Upper lobe of left lung (tissue), 4 donors: ENCODE measurements around the gene ANKRD10.
"Not testable (repeated sequence)": the region's sequence is repeated elsewhere in the genome, so short reads cannot be mapped to it uniquely, and the experiment has no call there.

ENCODE experiments used
- EP300 ChIP-seq, 4 donors: sonication (generic); formaldehyde crosslinking; IDR thresholded peaks; one replicate each; pipeline ENCODE4 v1.5.1; 2017; ENCODE audit warnings: antibody characterized with exemption in 4 of 4, control low read depth in 2 of 4
- POLR2AphosphoS5 ChIP-seq, 2 donors: sonication (generic); formaldehyde crosslinking; IDR thresholded peaks; one replicate each; pipeline ENCODE4 v1.5.1; 2017; ENCODE audit warnings: antibody characterized with exemption in 2 of 2
- TF ChIP-seq, protein P1 (sequence below), 6 experiments: fragments of 450-650 bp in 4 of 6; fragments of 200-600 bp in 2 of 6; sonication (generic) in 2 of 6; IDR thresholded peaks; one replicate each; pipeline ENCODE4 v1.5.1; 2016 to 2019; ENCODE audit warnings: antibody characterized with exemption in 6 of 6

DNA sequence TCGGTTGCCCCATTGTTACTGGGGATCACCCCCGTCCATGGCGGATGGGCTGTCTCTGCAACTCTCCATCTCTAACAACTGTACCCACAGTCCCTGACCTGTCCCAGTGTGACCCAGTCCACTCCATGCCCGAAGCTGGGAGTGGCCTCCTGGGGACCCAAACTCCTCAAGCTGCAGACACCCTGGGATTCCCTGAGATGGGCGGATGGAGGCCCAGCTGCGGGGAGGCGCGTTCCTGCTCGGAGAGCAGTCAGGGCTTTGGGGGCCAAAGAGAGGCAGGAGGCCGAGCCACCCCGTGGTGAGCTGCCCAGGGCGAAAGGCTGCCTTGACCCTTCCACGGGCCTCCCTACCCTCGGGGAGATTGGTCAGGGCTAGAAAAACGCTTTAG lies 39.7 kb upstream of the ANKRD10 start:
- TF ChIP-seq, protein P1, sequence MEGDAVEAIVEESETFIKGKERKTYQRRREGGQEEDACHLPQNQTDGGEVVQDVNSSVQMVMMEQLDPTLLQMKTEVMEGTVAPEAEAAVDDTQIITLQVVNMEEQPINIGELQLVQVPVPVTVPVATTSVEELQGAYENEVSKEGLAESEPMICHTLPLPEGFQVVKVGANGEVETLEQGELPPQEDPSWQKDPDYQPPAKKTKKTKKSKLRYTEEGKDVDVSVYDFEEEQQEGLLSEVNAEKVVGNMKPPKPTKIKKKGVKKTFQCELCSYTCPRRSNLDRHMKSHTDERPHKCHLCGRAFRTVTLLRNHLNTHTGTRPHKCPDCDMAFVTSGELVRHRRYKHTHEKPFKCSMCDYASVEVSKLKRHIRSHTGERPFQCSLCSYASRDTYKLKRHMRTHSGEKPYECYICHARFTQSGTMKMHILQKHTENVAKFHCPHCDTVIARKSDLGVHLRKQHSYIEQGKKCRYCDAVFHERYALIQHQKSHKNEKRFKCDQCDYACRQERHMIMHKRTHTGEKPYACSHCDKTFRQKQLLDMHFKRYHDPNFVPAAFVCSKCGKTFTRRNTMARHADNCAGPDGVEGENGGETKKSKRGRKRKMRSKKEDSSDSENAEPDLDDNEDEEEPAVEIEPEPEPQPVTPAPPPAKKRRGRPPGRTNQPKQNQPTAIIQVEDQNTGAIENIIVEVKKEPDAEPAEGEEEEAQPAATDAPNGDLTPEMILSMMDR (IDR thresholded peaks at IDR 0.05), result not testable (repeated sequence)
- not testable (repeated sequence) for TF ChIP-seq POLR2AphosphoS5, EP300 (IDR thresholded peaks at IDR 0.05)
